Right renal pelvis (tissue), 4 donors: ENCODE data around the gene SETBP1. TPM values are rescaled to one million over a fixed set of nuclear protein-coding genes. Genes with fewer than 3 reads are reported as not detected.
A peak's percentile ranks its signal among the peaks of the same experiment; 100 is the strongest.

Experiments
- DNase-seq, 4 donors: peaks; one replicate each; pipeline ENCODE4 v3.0.0-alpha.2; 2013; ENCODE audit warnings: low read depth in 4 of 4, low spot score in 3 of 4, missing footprints in 1 of 4
- polyA plus RNA-seq, 4 donors: library from polyadenylated mRNA; unstranded; fragments of 120-200 nt; gene quantifications; one replicate each; pipeline ENCODE4 v1.2.1, GENCODE V29; 2013; ENCODE audit not compliant: insufficient read length in 4 of 4

The SETBP1 gene
- polyA plus RNA-seq, 4 donors: 27.4 to 33.6 (median 32.1) TPM

GRCh38 chr18:44805643-44806042 is 125.0 kb downstream of the SETBP1 start:
- DNase-seq: no peak

GRCh38 chr18:44807766-44808165 is 127.1 kb downstream of the SETBP1 start:
- no peak for DNase-seq

GRCh38 chr18:44811572-44812125 is 131.0 kb downstream of the SETBP1 start:
- no peak for DNase-seq

GRCh38 chr18:44812426-44812825 is 131.7 kb downstream of the SETBP1 start:
- no peak for DNase-seq

- DNase-seq: no peak
These were observed 132.9 kb downstream of the SETBP1 start for GRCh38 chr18:44813586-44813985.

GRCh38 chr18:44815108-44815507 is 134.4 kb downstream of the SETBP1 start:
- DNase-seq: no peak

- no peak for DNase-seq
These were observed 135.4 kb downstream of the SETBP1 start for GRCh38 chr18:44816050-44816449.

- no peak for DNase-seq
These were observed 135.8 kb downstream of the SETBP1 start for GRCh38 chr18:44816477-44816876.

GRCh38 chr18:44817831-44818473 is 137.3 kb downstream of the SETBP1 start:
- peak in 2 of 4 donors; percentile 62 to 70 for DNase-seq

- no peak for DNase-seq
These were observed 138.1 kb downstream of the SETBP1 start for GRCh38 chr18:44818668-44819403.

- no peak for DNase-seq
These were observed 139.3 kb downstream of the SETBP1 start for GRCh38 chr18:44819944-44820510.

- no peak for DNase-seq
These were observed 141.2 kb downstream of the SETBP1 start for GRCh38 chr18:44821924-44822323.

- DNase-seq: no peak
These were observed 142.6 kb downstream of the SETBP1 start for GRCh38 chr18:44823286-44823685.

GRCh38 chr18:44823782-44824181 is 143.1 kb downstream of the SETBP1 start:
- DNase-seq: no peak

GRCh38 chr18:44824884-44825283 is 144.2 kb downstream of the SETBP1 start:
- no peak for DNase-seq

- DNase-seq: peak; percentile 70 to 83 (median 82)
These were observed 146.0 kb downstream of the SETBP1 start for GRCh38 chr18:44826418-44827259.

- DNase-seq: no peak
These were observed 147.4 kb downstream of the SETBP1 start for GRCh38 chr18:44828080-44828479.

GRCh38 chr18:44830581-44830980 is 149.9 kb downstream of the SETBP1 start:
- no peak for DNase-seq

- no peak for DNase-seq
These were observed 153.1 kb downstream of the SETBP1 start for GRCh38 chr18:44833786-44834185.

GRCh38 chr18:44834867-44835469 is 154.3 kb downstream of the SETBP1 start:
- DNase-seq: no peak
